HepG2 (cell line): ENCODE data around the gene DSCAML1. TPM values are rescaled to one million over a fixed set of nuclear protein-coding genes. Genes with fewer than 3 reads are reported as not detected.

Source experiments
- ATAC-seq: fragments of 200-7000 bp; cut with Tn5 transposase; 3 replicates; pipeline ENCODE4 v1.9.1; 2020; ENCODE audit warnings: mild to moderate bottlenecking, moderate library complexity
- BruUV-seq: library from RNA; stranded (reverse); fragments of 400-500 nt; replicated peaks from 2 replicates; lab custom pipeline; 2021; lab: Mats Ljungman, UMichigan
- CTCF ChIA-PET: fragments of 300-600 bp; formaldehyde crosslinking; extraction: SDS; loops from one replicate; lab custom pipeline; 2021; ENCODE audit warnings: low total read pairs, inconsistent platforms, low intra/inter-chr PET ratio; lab: Yijun Ruan, JAX
- POLR2A ChIA-PET: fragments of 350-600 bp; sonication (Branson Sonifier 250); formaldehyde crosslinking; loops from one replicate; lab custom pipeline; 2020; ENCODE audit warnings: antibody characterized with exemption, inconsistent platforms; lab: Yijun Ruan, JAX
- DNase-seq: peaks from one replicate; pipeline ENCODE4 v3.0.0-alpha.2; 2015; ENCODE audit warnings: low spot score
- FAIRE-seq: peaks from 3 replicates; lab custom pipeline; 2011; peaks lifted over from hg19 to GRCh38; lab: Jason Lieb, UNC
- H2AFZ ChIP-seq: one replicate; pipeline ENCODE4 v1.6.1; 2011; ENCODE audit warnings: low read length, inconsistent platforms
- H3K27ac ChIP-seq: fragments of 300-600 bp; 3 replicates; pipeline ENCODE4 v1.8.0; 2011; ENCODE audit warnings: mixed run types, mild to moderate bottlenecking, mixed read lengths, low read length, inconsistent platforms; ENCODE audit not compliant: insufficient read depth; ENCODE audit errors: extremely low read length
- H3K27me3 ChIP-seq, 2 experiments: fragments of 200-600 bp in 1 of 2; 2 replicates in 1 of 2; 3 replicates in 1 of 2; pipeline versions ENCODE4 v1.6.0 to v1.8.0; 2011; ENCODE audit warnings: low read length in 2 of 2, mild to moderate bottlenecking in 2 of 2, moderate library complexity in 2 of 2, inconsistent platforms in 1 of 2; ENCODE audit not compliant: insufficient read depth in 2 of 2, control insufficient read depth in 1 of 2
- H3K36me3 ChIP-seq, 2 experiments: fragments of 200-600 bp in 1 of 2; replicated peaks in 1 of 2; 2 replicates in 1 of 2; 3 replicates in 1 of 2; pipeline versions ENCODE4 v1.5.1 to v1.8.0; 2011; ENCODE audit warnings: low read length in 2 of 2, inconsistent platforms in 1 of 2; ENCODE audit not compliant: insufficient read depth in 2 of 2, control insufficient read depth in 1 of 2
- H3K4me1 ChIP-seq: 2 replicates; pipeline ENCODE4 v1.5.1; 2012; ENCODE audit warnings: low read length, inconsistent platforms; ENCODE audit not compliant: insufficient read depth
- H3K4me2 ChIP-seq: 2 replicates; pipeline ENCODE4 v1.6.0; 2011; ENCODE audit warnings: low read depth, low read length, inconsistent platforms
- H3K4me3 ChIP-seq, 3 experiments: fragments of 200-600 bp in 1 of 3; sonication (generic), shearing (Covaris generic) in 1 of 3; replicated peaks in 1 of 3; 2 replicates each; pipeline ENCODE4 v1.5.1; 2011 to 2016; ENCODE audit warnings: low read length in 3 of 3, inconsistent platforms in 2 of 3, low read depth in 2 of 3, mild to moderate bottlenecking in 2 of 3, control low read depth in 1 of 3, mixed read lengths in 1 of 3; ENCODE audit not compliant: insufficient read depth in 1 of 3
- H3K79me2 ChIP-seq: one replicate; pipeline ENCODE4 v1.6.1; 2011; ENCODE audit warnings: low read length, inconsistent platforms; ENCODE audit not compliant: insufficient read depth
- H3K9ac ChIP-seq: 2 replicates; pipeline ENCODE4 v1.6.0; 2011; ENCODE audit warnings: mild to moderate bottlenecking, low read depth, low read length, inconsistent platforms; ENCODE audit not compliant: insufficient read depth
- H3K9me3 ChIP-seq: 2 replicates; pipeline ENCODE4 v1.5.1; 2012; ENCODE audit warnings: mild to moderate bottlenecking, low read length
- H4K20me1 ChIP-seq: 2 replicates; pipeline ENCODE4 v1.6.0; 2011; ENCODE audit warnings: inconsistent platforms, mild to moderate bottlenecking, low read length, moderate library complexity; ENCODE audit not compliant: insufficient read depth
- KAT2B ChIP-seq: fragments of 150-350 bp; IDR thresholded peaks from 2 replicates; pipeline ENCODE4 v1.6.1; 2014; ENCODE audit warnings: low read depth, low read length, borderline replicate concordance
- KLF13 ChIP-seq: sonication (generic); formaldehyde crosslinking; IDR thresholded peaks from 2 replicates; pipeline ENCODE4 v1.4.0; 2020; ENCODE audit warnings: mild to moderate bottlenecking, missing genetic modification reagents
- LCORL ChIP-seq, 2 experiments: fragments of 450-650 bp in 1 of 2; sonication (generic) in 1 of 2; formaldehyde crosslinking in 1 of 2; IDR thresholded peaks; 2 replicates each; pipeline versions ENCODE4 v1.5.0 to v1.6.1; 2017 to 2020; ENCODE audit warnings: antibody characterized with exemption in 1 of 2, missing genetic modification reagents in 1 of 2
- RFX3 ChIP-seq: IDR thresholded peaks from 2 replicates; pipeline ENCODE4 v1.6.1; 2016; ENCODE audit warnings: missing biosample characterization, missing genetic modification reagents
- WGBS: methylation state at CpG from one replicate; pipeline ENCODE4 v1.1.6; 2017; ENCODE audit warnings: low lambda C conversion rate; 5-methylcytosine and 5-hydroxymethylcytosine counted together
- in situ Hi-C: cut with HindIII; loops from 2 replicates; pipeline ENCODE4 v1.10.0; 2017; ENCODE audit warnings: low pct_unique_long_range_greater_than_20kb; ENCODE audit not compliant: extremely low pct_ligation_motif_present
- intact Hi-C: fragments of 100-400 bp; cut with micrococcal nuclease; formaldehyde crosslinking; loops from one replicate; pipeline ENCODE4 v1.10.0; 2022; ENCODE audit not compliant: unreplicated experiment
- polyA plus RNA-seq, 8 experiments: library from polyadenylated mRNA; depleted of rRNA in 3 of 8; stranded (reverse) in 7 of 8; unstranded in 1 of 8; fragments of >200 nt; fragmentation: Illumina TruSeq in 4 of 8; extraction: Trizol in 4 of 8; gene quantifications; 2 replicates each; pipeline versions ENCODE4 v1.2.1 to v1.2.3, GENCODE V29; 2011 to 2016; ENCODE audit warnings: low read depth in 4 of 8, missing spikeins in 1 of 8, mixed read lengths in 1 of 8; ENCODE audit not compliant: insufficient read depth in 1 of 8
- total RNA-seq, 5 experiments: library from RNA; depleted of rRNA; stranded (reverse); fragments of >200 nt; fragmentation: Illumina TruSeq; extraction: Trizol; gene quantifications; 2 replicates each; pipeline ENCODE4 v1.2.3, GENCODE V29; 2016; ENCODE audit warnings: low read depth in 1 of 5
- TF ChIP-seq, protein P1 (sequence below), 2 experiments: sonication (generic) in 1 of 2; formaldehyde crosslinking in 1 of 2; IDR thresholded peaks; 2 replicates each; pipeline versions ENCODE4 v1.5.1 to v1.6.1; 2011 to 2020; ENCODE audit warnings: borderline replicate concordance in 1 of 2, low read depth in 1 of 2, low read length in 1 of 2, mild to moderate bottlenecking in 1 of 2, missing genetic modification reagents in 1 of 2, moderate library complexity in 1 of 2
- TF ChIP-seq, protein P2 (sequence below): sonication (generic); formaldehyde crosslinking; IDR thresholded peaks from 2 replicates; pipeline ENCODE4 v1.8.0; 2022; ENCODE audit warnings: mild to moderate bottlenecking, missing genetic modification reagents, moderate library complexity

DSCAML1 gene
- total and polyA plus RNA-seq, 2 of the 13 experiments (the other 11 are each of a cell fraction or from before 2014, with no cell fraction given) = 0.29 to 0.40 TPM

DNA sequence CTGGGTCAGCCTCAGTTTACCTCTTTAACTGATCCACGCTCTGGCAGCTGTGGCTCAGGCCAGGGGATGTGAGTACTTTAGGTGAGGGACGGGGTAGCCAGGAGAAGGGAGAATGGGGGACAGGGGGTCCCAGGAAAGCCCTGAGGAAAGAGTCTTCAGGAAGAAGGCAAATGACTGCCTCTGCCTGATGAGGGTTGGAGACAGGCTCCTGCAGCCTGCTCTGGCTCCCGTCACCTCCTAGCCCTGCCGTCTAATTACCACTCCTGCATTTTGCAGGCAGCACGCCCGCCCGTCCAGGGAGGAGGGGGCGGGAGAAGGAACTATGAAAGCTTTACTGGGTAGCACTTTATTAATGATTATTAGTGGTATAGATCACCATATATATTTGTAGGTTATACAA, 352.8 kb downstream of the DSCAML1 start:
- no peak for ATAC-seq
- TF ChIP-seq, protein P1, sequence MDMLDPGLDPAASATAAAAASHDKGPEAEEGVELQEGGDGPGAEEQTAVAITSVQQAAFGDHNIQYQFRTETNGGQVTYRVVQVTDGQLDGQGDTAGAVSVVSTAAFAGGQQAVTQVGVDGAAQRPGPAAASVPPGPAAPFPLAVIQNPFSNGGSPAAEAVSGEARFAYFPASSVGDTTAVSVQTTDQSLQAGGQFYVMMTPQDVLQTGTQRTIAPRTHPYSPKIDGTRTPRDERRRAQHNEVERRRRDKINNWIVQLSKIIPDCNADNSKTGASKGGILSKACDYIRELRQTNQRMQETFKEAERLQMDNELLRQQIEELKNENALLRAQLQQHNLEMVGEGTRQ (IDR thresholded peaks at IDR 0.05; ENCODE audit: low read depth, low read length) = no peak
- TF ChIP-seq, protein P1 (CRISPR knock-in tag; IDR thresholded peaks at IDR 0.05; ENCODE audit: borderline replicate concordance) = no peak
- TF ChIP-seq RFX3 = no peak
- no peak for TF ChIP-seq LCORL (IDR thresholded peaks at IDR 0.05)
- TF ChIP-seq LCORL (CRISPR knock-in tag; IDR thresholded peaks at IDR 0.05) = no peak
- no peak for TF ChIP-seq KAT2B
- TF ChIP-seq KLF13 (CRISPR knock-in tag) = no peak
- TF ChIP-seq, protein P2, sequence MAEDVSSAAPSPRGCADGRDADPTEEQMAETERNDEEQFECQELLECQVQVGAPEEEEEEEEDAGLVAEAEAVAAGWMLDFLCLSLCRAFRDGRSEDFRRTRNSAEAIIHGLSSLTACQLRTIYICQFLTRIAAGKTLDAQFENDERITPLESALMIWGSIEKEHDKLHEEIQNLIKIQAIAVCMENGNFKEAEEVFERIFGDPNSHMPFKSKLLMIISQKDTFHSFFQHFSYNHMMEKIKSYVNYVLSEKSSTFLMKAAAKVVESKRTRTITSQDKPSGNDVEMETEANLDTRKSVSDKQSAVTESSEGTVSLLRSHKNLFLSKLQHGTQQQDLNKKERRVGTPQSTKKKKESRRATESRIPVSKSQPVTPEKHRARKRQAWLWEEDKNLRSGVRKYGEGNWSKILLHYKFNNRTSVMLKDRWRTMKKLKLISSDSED (CRISPR knock-in tag) = no peak
- Histone ChIP-seq H3K4me2 (no peak overlapping the region), H3K79me2 (no peaks in the 10 kb centered on the region), H3K4me3 (no peak overlapping the region), H4K20me1 (no peaks in the 10 kb centered on the region), H3K27me3 (peaks cover 2 to 32% of the 10 kb centered on the region in 2 experiments; a peak in 3 of 5 replicates), H3K4me1 (no peaks in the 10 kb centered on the region), H3K9ac (no peak overlapping the region), H2AFZ (no peak overlapping the region), H3K36me3 (no peaks in the 10 kb centered on the region), H3K27ac (no peak overlapping the region), H3K9me3 (no peaks in the 10 kb centered on the region)
- 28% methylated on average over 8 of the region's 8 CpGs for WGBS
- ChIA-PET POLR2A (no interaction called here), CTCF (interaction anchor here (1.2 to 1.6 kb wide), 3 partner anchors 177 to 373 kb away, joined by 3 to 9 read pairs (median 6); no protein-coding TSS in a partner anchor)
- DNase-seq = no peak
- no peak for FAIRE-seq
- BruUV-seq = no TSS peak
- in situ Hi-C loops = loop anchor here (5.0 to 25.0 kb wide), 2 partner anchors 363 to 493 kb away; partner anchors contain the start of gene TMPRSS13
- intact Hi-C loops = no loop called here
